Measurements from ENCODE around the gene SDHC.
"Not testable (repeated sequence)": the region's sequence is repeated elsewhere in the genome, so short reads cannot be mapped to it uniquely, and the experiment has no call there.

SDHC gene

DNA sequence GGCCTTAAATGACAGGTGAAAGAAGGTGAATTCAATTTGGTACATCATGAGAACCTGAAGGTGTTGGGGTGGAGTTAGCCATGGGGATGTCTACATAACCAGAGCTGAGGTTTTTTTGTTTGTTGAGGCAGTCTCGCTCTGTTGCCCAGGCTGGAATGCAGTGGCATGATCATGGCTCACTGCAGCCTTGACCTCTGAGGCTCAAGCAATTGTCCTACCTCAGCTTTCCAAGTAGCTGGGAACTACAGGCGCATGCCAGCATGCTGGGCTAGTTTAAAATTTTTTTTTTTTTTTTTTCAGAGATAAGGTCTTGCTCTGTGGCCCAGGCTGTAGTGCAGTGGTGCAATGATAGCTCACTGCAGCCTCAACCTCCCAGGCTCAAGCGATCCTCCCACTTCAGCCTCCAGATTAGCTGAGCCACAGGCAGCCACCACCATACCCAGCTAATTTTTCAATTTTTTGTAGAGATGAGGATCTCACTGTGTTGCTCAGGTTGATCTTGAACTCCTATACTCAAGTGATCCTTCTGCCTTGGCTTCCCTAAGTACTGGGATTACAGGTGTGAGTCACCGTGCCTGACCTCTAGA is 2.5 kb upstream of the SDHC start:
- DNase-seq = no peak

DNA sequence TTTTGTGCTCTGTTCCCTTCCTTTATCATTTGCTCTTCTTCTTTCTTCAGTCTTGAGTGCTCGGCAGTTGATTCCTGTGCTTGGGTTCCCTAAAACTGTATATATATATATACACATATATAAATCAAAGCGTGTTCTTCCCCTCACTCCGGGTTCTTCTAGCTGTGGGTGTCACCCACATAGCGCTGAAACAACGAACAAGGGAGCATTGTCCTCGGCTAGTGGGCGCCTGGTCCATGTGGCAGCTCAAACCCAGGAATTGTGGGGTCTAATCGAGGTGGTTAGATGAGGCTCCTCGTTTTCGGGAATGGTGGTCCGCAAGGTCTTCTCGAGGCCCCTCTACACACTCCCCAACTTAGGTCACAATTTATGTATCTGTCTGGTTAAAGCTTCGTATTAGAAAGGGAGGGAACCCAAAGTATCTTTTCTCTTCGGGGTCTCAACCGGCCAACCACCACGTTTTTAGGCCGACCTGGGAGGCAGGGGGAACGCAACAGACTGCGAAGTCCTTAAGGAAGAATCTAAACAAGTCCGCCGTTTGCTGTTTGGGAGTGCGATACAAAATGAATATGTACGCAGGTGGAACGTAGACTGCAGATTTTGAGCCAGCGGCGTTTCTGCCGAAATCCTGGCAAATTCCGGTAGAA is 504 bp upstream of the SDHC start:
- no peak for DNase-seq

DNA sequence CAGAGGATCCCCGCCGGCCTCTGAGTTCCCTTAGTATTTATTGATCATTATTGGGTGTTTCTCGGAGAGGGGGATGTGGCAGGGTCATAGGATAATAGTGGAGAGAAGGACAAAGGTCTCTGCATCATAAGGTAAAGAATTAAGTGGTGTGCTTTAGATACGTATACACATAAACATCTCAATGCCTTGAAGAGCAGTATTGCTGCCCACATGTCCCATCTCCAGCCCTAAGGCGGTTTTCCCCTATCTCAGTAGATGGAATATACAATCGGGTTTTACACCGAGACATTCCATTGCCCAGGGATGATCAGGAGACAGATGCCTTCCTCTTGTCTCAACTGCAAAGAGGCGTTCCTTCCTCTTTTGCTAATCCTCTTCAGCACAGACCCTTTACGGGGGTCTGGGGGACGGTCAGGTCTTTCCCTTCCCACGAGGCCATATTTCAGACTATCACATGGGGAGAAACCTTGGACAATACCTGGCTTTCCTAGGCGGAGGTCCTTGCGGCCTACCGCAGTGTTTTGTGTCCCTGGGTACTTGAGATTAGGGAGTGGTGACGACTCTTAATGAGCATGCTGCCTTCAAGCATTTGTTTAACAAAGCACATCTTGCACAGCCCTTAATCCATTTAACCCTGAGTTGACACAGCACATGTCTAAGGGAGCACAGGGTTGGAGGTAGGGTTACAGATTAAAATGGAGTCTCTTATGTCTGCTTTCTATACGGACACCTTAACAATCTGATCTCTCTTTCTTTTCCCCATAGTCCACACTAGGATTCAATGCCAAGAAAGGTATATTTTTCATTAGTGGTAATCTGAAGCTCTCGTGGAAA is 1.9 kb downstream of the SDHC start:
- not testable (repeated sequence) for DNase-seq

DNA sequence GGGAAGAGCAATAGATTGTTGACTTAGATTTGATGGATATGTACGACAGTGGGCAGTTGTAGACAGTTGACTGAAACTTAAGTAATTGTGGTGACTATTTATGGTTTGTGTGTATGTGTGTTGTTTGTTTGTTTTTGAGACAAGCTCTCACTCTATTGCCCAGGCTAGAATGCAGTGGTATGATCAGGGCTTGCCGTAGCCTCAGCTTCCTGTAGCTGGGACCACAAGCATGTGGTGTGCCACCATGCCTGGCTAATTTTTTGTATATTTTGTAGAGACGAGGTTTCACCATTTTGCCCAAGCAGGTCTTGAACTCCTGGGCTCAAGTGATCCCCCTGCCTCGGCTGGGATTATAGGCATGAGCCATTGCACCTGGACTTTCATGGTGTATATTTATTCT is 9.8 kb downstream of the SDHC start:
- DNase-seq = no peak

DNA sequence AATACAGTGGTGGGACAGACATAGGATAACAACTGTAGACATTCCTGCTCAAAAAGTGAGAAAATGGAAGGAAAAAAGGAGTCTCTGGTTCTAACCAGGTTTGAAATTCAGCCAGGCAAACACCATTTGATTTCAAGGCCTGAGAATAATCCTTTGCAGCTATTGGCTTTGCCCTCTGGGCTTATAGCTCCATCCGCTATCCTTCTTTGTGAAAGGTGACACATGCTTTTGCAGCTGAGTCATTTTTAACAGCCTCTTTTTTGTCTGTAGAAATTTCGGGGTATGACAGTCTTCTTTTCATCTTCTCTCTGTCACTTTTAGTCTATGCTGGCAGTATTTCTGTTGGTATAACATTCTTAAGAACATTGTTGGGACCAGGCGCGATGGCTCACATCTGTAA is 16.2 kb downstream of the SDHC start:
- no peak for DNase-seq

DNA sequence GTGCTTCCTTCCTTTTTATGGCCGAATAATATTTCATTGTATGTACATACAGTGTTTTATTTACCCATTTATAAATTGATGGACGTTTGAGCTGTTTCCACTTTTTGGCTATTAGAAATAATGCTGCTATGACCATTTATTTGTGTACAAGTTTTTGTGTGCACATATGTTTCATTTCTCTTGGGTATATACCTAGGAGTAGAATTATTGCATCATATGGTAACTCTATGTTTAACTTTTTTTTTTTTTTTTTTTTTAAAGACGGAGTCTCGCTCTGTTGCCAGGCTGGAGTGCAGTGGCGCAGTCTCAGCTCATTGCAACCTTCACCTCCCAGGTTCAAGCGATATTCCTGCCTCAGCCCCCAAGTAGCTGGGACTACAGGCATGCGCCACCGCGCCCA is 19.0 kb downstream of the SDHC start:
- DNase-seq = no peak

DNA sequence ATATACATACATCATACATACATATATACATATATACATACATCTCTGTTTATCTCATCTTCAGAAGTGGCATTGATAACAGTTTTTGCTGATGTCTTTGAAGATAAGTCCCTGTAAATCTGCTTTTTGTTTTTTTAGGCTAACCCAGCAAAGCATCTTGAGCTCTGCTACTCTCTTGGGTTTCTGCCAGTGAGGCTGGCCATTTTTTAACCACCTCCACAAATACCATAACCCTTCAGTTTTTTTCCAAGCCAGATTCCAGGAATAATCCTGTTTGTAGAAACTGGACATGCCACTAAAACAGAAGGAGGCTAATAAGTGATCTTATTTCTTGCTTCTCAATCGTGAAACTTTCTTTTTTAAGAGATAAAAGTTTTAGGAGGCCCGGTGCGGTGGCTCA is 21.6 kb downstream of the SDHC start:
- DNase-seq = no peak

DNA sequence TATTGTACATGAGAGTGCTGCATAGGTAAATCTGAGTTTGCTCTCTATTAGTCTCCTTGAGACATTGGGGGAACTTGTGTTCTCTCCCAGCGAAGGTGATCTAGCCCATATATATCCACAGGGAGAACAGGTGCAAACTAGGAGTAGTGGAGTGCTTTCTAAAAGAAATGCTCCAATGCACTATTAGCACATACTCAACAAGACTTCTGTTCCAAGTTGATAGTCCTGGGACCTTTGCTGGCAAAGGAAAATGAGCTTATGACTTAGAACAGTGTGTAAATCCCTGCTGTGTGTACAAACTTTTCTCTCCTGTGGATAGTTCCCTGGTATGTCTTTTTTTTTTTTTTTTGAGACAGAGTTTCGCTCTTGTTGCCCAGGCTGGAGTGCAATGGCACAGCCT is 28.0 kb downstream of the SDHC start:
- DNase-seq = no peak

DNA sequence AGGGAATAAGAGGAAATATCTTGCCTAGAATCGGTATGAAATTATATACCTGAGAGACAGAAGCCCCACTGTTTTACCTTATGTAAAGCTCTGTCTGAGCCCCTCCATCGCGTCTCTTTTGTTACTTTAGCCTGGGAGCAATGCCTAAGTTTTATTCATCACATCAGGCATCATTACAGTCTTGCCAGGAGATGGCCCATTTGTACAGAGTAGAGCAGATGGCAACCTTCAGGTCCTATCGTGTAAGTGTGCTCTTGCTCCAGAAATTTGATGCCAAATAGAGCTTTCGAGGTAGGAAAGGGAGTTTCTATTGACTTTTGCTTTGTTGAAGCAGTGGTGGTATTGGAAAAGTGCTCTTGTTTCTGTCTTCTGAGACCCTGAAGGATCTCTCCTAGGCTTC is 28.6 kb downstream of the SDHC start:
- no peak for DNase-seq

DNA sequence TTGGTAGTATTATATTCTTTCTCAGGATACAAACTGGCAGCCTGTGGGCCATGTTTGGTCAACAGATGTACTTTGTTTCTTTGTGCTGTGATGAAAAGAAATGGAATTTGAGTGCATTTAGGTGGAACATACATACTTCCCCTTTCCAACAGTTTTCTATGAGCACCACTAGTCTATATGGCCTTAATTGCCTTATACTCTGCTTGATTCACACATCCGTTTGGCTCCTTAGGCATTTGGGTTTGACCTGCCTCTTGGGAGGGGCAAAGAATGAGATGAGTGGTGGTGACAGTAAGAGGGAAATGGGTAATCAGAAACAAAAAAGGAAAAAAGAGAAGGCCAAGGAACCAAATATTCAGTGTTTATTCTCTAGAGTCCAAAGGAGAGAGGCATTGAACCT is 36.5 kb downstream of the SDHC start:
- no peak for DNase-seq

DNA sequence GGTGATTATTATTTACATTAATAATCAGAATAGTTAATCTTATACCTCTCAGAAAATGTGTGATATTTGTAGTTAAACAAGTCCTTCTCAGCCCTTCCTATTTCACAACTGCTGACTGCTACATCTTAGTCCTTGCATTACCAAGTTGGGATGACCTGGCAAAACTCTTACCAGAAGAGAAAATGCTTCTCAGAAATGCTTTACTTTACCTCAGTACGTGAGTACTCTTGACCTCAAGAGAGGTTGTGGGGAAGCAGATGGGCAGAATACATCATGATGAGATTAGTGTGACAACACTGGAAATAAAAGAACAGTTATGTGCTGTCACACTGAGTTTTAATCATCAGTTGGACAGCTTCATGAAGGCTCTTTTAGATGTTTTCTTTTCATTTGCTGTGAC is 37.3 kb downstream of the SDHC start:
- DNase-seq = no peak

DNA sequence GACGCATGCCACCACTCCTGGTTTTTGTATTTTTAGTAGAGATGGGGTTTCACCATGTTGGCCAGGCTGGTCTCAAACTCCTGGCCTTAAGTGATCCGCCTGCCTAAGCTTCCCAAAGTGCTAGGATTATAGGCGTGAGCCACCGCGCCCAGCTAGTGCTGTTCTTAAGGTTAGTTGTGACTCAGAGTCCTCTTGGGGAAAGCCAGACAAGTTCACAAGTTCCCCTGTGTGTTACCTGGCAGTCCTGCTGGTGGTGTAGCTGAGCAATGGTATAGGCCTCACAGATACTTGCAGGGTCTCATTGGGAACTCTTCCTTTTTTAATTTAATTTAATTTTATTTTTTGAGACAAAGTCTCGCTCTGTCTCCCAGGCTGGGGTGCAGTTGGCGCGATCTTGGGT is 42.9 kb downstream of the SDHC start:
- no peak for DNase-seq

DNA sequence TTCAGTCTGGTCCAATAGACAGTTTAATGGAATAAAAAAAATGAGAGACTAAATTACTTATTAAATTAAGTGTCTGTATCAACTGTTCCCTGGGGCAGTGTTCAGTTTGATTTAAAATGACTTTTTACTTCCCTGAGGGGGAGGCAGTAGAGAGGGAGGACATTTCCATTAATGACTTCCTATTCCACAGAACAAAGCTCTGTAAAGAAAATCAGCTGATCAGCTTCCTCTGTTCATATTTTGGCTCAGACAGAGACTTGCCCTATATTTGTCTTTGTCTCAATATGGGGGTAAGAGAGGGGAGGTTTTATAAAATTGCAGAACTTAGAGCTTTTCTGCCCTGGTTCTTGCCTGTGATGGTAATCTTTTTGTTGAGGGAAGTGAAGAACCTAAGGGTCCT is 45.1 kb downstream of the SDHC start:
- DNase-seq = no peak

DNA sequence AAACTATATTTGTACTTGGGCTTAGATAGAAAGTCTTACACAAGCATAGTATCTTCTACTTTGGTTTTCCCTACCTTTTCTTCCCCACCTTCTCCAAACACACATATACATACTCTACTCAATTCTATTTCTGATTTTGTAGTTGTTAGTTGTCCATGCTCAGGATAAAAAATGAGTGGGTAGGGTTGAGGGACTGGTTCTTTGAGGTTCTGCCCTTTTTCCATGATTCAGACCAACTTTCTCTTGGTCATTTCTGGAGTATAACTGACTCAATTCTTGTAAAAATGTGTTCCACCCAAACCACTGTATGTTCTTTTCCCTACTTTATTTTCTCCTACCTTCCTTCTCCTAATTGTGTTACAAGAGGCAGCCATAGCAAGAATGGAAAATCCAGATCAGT is 50.2 kb downstream of the SDHC start:
- DNase-seq = no peak

DNA sequence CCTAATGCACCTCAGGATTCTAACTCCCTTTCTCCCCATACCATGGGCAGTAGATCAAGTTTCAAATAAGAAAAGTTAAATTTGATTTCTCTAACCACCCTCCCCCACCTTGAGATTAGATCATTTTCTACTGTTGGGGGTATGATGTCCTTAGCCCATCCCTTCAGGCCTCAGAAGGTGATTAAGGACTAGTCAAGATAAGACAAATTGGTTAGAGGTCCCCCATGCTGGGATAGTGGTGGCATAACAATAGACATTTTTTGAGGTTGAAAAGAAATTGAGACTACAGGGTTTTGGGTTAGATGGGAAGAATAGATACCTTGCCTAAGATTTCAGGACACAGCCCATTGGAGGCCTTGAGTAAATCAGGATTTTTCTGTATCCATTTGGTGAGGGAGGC is 51.0 kb downstream of the SDHC start:
- no peak for DNase-seq

DNA sequence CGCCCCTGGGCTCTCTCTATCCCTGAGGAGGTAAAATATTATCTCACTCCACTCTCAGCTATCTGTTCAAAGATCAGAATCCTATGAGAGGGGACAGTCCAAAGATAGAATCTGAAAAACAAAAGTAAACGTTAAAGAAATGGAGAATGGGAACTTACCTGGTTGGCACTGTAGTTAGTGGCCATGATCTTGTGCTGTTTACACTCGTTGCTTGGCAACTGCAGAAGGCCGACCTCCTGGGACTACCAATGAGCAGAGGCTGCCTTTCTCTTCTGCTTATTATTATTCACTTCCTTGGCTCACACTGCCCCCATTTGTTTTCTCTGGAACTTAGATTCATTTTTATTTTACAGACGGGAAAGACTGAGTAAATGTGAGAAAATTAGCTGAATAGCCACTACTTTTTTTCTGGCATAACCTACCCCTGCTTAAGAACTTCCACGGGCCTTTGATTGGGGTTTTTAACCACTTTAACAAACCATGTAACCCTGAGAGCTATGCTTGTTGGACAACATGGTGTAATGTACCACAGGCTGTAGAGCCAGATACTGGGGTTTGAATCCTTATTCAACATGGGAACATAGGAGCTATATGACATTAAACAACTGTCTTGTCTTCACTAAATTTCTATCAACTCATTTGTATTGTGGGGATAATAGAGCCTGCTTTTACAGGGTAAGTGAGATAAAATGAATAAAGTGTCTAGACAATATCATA is 53.7 kb downstream of the SDHC start, which contains the start of gene CFAP126:
Gene CFAP126 (minus strand): TSS at position 193 of the 717 bp plus-strand sequence. CDS start 8 bp downstream, at position 185.
- DNase-seq = peak in 1 of 2 donors; percentile 35

DNA sequence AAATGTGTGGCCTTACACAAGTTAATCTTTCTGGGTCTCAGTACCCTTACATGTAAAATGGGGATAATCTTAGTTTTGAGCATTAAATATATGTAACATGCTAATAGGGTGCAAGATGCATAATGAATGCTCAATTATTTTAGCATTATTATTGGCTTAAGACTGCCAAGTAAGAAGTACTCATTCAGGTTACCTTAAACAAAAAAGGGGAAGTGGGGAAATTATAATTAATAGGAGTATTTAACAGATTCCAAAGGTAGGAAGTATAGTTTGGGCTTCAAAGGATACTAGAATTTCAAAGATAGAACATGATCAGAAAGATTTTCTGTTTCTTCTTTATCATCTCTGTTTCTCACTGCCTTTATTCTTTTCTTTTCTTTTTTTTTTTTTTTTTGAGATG is 59.3 kb downstream of the SDHC start:
- DNase-seq = no peak

DNA sequence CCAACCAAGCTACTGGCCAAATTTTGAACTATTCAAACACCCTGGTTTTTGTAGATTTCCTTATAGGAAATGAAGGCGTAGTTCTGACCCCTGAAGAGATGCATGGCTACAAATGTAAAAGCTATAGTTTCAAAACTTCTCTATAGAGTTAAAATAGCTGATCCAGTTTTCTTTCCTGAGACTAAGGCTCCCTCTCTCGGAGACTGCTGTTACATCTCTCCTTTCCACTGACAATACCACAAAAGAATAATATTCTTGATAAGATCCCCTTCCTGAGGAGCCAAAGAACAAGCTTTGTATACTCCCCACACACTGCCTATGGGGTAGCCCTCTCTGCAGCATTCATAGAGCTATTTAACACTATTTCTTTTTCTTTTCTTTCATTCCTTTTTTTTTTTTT is 60.2 kb downstream of the SDHC start:
- no peak for DNase-seq

DNA sequence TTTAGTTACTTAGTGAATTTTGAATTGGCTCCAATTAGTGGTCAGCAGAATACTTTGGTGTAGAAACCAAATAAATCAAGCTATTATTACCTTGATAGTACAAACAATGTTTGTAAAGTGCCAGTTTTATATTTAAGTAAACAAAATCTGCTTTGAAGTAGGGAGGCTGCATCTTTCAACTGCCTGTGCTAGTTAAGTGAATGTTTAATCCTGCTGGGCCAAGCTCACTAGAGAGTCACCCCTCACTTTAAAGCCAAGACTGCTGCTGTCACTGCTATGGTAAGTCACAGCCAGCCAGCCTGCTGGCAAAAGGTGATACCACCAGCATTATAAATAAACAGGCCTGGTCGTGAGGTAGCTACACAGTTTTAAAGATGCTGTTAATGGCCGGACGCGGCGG is 63.8 kb downstream of the SDHC start:
- DNase-seq = no peak

DNA sequence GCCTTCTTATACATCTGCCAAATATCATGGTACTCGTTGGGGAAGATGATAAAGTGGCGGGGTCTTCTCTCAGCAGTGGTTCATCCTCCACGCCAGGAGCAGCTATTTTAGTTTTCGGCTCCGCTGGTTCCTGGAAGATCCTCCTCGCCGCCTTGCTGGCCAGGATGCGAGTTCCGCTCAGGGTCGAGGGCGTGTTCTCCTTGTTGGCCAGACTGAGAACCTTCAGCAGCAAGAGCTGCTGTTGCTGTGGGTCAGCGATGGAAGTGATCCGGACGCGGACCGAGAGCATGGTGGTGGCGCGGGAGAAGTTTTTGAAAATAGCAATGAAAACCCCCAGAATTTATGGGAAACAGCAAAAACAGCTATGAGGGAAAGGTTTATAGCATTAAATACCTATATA is 64.9 kb downstream of the SDHC start:
- DNase-seq = no peak

DNA sequence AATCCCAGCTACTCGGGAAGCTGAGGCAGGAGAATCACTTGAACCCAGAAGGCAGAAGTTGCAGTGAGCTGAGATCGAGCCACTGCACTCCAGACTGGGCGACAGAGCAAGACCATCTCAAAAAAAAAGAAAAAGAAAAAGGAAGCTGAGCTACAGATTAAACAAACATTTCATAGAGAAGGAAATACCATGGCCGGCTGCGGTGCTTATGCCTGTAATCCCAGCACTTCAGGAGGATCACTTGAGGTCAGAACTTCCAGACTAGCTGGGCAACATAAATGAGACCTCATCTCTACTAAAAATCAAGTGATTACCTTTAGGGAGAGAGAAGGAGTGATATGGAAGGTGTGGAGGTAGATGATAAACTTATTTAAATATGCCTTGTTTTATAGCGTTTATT is 67.5 kb downstream of the SDHC start:
- DNase-seq = no peak

DNA sequence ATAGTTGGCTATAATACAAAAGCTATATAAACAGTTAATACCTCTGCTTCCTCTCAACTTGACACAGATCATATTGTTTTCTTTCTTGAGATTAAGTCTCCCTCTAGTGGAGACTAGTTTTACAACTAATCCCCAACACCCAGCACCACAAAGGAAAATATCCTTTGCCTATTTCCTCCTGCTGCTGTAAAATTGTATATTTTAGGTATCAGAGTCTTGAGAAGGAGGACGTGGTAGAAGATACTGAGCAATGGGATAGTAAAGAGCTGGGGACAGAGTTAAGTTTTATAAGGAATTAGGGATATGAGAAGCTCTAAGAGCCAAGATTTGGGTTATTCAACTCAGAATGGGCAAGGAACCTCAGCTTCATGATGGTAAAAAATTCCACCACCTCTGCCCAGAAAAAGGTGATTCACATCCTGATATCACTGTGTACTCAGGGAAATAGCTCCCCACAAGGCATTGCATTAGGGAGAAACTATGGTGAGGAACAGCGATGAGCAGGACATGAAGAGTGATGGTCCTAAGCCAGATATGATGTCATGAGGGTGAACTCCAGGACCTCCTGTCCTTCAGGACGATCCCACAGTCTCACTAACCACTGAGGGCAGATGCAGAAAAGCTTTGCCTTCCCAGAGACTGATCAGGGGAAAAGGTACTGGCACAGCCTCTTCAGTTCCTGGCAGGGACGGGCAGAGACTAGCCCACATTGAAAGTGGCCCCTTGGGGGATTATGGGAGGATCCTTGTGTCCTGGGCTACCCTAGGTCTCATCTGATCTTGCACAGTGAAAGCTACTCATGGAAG is 68.2 kb downstream of the SDHC start:
- DNase-seq = no peak

DNA sequence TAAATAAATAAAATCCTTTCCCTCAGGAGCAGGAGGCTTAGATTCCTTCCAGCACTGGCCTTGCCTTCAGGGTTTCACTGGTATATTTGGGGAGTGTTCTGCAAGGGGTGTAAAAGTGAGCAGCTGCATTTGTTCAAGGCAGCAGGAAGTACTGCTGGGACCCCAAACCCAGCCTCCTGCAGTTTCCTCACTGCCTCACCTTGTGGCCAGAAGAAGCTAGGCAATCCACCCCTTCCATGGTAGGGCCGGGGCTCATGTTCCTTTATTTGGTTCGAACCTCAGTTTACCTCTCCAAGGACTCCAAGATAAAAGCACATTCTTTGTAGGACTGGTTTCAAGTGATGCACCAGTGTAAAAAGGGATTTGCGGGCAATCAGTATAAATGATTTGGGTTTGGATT is 74.5 kb downstream of the SDHC start:
- DNase-seq = no peak

All from activated CD4-positive, alpha-beta T cell treated with anti-CD3 and anti-CD28 coated beads for 4 hours (primary cell).